ENCODE measurements around the gene CILP.
"Not testable (repeated sequence)": the region's sequence is repeated elsewhere in the genome, so short reads cannot be mapped to it uniquely, and the experiment has no call there.

DNA sequence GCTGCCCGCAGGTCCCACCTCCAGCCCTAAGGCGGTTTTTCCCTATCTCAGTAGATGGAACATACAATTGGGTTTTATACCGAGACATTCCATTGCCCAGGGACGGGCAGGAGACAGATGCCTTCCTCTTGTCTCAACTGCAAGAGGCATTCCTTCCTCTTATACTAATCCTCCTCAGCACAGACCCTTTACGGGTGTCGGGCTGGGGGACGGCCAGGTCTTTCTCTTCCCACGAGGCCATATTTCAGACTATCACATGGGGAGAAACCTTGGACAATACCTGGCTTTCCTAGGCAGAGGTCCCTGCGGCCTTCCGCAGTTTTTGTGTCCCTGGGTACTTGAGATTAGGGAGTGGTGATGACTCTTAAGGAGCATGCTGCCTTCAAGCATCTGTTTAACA, 15.6 kb upstream of the CILP start:
- not testable (repeated sequence) for TF ChIP-seq POLR2A (IDR thresholded peaks at IDR 0.05; ENCODE audit: low read depth, low read length); POLR2AphosphoS5 (IDR thresholded peaks at IDR 0.05; ENCODE audit: low read depth, low read length); PAX5 (IDR thresholded peaks at IDR 0.05; ENCODE audit: insufficient read depth, low read length, severe bottlenecking); TAF1 (IDR thresholded peaks at IDR 0.05; ENCODE audit: low read depth, low read length)
